GM18907 (cell line): ENCODE data around the gene IGDCC3.

Experiments
- ATAC-seq: cut with Tn5 transposase; IDR thresholded peaks from one replicate; pipeline ENCODE4 v1.9.1; 2021; ENCODE audit warnings: mild to moderate bottlenecking, moderate library complexity; ENCODE audit not compliant: unreplicated experiment

IGDCC3 gene

DNA sequence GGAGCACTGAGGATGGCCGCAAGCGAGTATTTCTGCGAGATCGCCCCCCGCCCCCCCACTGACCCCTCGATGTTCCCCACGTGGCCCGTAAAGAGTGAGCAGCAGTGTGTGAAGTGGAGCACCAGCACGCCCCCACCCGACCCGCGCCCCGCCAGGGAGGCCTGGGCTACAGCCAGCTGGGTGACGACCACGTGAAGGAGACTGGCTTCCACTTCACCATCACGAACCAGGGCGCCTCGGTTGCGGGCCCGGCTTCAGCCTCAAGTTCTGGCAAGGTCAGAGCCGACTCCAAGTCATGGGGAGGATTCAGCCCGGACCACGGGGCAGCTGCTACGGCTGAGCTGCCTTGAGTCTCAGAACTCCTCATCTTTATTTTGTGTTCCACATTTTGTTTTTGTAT lies 75.7 kb downstream of the IGDCC3 start:
- no peak for ATAC-seq

DNA sequence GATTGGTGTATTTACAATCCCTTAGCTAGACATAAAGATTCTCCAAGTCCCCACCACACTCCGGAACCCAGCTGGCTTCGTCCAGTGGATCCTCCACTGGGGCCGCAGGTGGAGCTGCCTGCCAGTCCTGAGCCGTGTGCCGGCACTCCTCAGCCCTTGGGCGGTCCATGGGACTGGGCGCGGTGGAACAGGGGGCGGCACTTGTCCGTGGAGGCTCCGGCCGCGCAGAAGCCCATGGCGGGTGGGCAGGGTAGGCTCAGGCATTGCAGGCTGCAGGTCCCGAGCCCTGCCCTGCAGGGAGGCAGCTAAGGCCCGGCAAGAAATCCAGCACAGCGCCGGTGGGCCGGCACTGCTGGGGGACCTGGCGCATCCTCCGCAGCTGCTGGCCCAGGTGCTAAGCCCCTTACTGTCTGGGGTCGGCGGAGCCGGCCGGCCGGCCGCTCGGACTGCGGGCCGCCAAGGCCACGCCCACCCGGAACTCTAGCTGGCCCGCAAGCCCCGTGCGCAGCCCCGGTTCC lies 76.8 kb downstream of the IGDCC3 start:
- no peak for ATAC-seq

DNA sequence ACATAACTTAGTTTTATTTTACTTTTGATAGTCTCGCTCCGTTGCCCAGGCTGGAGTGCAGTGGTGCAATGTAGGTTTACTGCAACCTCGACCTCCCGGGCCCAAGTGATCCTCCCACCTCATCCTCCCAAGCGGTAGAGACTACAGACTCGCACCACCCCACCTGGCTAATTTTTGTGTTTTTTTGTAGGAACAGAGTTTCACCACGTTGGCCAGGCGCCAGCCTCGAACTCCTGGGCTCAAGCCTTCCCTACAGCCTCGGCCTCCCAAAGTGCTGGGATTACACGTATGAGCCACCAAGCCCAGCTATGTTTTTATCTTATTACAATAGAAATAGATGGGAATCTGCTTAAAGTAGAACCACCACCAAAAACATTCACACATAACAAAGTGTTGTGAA lies 79.1 kb downstream of the IGDCC3 start:
- ATAC-seq = no peak

DNA sequence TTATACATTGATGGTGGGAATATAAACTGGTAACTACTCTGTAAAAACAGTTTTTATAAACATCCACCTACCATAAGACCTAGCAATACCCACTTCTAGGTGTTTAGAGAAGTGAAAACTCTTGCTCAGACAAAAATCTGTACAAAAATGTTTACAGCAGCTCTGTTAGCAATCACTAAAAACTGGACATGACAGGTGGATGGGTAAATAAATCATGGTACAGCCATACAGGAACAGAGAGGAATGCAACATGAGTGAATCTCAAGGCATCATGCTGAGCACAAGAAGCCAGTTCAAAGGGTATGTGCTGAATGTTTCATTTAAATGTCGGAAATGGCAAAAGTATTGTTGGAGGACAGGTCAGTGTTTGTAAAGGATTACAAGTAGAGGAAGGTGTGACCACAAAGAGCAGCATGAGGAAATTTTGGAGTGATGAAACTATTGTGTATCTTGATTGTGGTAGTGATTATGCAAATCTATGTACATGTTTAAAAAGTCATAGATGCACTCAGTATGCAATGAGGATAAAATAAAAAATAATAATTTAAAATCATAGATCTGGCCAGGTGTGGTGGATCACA lies 84.8 kb downstream of the IGDCC3 start:
- no peak for ATAC-seq

DNA sequence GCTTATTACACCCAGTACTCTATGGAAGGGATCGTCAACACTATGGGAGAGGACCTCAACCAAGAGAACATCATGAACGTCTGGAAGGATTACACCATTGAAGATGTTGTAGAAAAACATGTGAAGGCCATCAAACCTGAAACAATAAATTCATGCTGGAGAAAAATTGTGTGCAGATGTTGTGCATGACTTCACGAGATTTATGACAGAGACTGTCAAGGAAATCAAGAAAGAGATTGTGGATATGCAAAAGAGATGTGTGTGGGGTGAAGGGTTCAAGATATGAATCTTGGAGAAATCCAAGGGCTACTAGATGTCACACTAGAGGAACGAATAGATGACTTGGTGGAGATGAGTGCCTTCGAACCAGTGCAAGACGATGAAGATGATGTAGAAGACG lies 87.6 kb downstream of the IGDCC3 start:
- ATAC-seq = no peak

DNA sequence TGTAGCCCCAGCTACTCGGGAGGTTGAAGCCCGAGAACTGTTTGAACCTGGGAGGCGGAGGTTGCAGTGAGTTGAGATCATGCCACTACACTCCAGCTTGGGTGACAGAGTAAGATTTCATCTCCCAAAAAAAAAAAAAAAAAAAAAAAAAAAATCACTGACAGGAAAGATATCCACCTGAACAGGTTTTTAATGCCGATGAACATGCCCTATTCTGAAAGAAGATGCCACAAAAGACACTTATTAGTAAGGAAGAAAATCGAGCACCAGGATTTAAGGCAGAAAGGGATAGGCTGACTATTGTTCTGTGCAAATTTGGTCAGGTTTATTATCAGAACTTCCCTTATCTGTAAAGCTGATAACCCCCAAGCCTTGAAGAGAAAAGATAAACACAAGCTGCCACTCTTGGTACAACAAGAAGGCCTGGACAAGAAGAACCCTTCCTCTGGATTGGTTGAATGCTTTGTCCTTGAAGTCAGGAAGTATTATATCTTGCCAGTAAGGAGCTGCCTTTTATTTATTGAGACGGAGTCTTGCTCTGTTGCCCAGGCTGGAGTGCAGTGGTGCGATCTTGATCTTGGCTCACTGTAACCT lies 88.4 kb downstream of the IGDCC3 start:
- no peak for ATAC-seq

DNA sequence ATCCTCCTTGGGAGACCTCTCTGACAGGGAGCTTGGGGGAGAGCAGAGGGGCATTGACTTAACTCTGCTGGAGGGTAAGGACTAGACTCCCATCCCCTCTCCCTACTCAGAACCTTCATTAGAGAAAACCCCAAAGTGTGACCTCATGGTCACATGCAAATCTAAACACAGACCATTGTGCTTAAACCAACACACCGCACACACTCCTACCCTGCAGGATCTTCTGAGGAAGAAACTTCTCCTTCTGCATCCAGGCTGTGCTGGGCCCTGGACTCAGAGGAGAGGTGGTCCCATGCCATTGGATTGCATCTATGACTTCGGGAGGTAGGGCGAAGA lies 90.3 kb downstream of the IGDCC3 start:
- no peak for ATAC-seq

DNA sequence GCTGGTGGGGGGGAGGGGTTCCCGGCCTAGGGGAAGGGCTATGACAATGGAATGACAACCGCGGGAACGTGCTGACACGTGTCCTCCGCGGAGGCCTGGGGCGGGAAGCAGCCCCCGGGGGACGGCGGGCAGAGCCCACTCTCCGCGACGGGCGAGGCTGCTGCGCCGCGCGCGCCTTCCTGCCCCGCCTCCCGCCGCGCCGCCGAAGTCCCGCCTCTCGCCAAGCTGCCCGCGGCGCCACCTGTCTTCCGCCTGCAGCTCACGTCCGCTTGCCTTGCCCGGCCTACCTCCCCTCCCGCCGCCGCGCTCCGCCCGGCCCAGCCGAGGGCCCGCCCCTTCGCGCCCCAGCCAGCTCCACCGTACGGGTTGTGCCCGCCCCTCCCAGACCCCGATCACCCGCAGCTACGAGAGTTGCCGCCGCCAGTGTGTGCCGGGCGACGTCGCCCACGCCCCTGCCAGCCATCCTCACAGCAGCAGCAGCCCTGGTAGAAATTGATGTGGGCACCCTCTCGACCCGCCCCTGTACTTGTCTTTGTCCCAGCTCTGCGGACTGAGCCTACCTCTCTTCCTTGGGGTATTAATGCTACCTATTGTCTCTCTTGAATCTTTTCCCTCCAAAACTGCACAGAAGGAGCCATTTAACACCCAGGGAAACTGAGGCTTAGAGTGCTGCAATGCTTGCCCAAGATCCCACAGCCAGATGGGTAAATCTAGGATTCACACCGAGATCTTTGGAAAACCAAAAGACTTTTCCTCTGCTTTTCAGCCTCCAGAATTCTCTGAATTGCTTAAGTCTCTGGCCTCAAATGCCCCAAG lies 90.9 kb downstream of the IGDCC3 start, which contains the start of gene PARP16:
Gene PARP16, minus strand, starts transcription at position 180 of the 816 bp plus-strand sequence. CDS start 457 bp downstream, outside the sequence.
- peak; percentile 89 for ATAC-seq

DNA sequence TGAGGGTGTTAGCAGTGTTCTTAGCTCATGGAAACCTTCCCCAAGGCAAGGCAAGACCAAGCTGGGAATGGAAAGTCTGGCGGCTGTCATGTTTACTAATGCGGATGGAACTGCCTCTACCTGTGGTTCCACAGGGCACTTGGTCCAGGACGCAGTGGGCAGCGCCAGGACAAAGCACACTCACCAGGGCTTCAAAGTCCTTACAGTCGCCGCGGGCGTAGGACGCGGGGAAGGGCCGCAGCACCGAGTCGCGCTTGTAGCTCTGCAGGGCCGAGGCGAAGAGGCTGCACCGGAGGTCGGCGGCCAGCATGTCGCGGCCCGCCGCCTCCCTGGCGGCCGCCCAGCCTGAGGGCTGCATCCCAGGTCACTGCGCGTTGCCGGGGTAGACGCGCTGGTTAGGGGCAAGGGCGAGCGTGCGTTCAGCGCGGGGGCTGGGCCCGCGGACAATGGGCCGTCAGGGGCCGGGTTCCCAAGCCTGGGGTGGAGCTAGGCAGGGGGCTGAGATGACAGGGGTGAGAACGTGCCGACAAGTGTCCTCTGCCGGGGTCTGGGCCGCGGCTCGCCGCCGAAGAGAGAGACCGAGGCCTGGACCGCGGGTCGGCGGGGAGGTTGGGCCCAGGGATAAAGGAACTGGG lies 91.6 kb downstream of the IGDCC3 start:
- peak; percentile 30 for ATAC-seq

DNA sequence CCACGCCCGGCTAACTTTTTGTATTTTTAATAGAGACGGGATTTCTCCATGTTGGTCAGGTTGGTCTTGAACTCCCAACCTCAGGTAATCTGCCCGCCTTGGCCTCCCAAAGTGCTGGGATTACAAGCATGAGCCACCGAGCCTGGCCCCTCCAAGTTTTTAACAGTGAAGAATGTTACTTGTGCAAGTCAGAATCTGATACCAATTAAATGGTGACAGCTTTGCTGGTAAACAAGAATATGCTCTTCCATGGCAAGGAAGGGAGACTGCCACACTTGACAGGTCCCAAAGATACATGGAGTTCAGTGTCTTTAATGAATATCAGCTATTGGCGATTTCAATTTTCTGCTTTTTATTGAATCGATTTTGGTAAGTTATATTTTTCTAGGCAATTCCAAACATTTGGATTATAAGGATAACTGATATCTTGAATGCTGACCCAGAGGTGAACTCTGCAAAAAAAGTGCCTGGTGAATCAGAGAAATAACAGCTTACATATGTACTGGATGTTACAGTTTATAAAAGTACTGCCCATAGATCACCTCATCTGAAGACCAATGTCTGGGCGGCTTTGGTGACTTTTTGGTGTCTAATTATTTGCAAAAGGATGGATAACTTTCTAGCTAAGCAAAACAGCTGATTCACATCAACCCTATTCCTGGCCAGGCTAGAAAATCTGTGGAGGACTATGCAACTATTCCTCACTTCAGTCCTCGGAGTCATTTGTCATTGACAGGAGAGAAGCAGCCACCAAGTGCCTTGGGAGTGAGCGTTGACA lies 92.3 kb downstream of the IGDCC3 start:
- ATAC-seq = no peak

DNA sequence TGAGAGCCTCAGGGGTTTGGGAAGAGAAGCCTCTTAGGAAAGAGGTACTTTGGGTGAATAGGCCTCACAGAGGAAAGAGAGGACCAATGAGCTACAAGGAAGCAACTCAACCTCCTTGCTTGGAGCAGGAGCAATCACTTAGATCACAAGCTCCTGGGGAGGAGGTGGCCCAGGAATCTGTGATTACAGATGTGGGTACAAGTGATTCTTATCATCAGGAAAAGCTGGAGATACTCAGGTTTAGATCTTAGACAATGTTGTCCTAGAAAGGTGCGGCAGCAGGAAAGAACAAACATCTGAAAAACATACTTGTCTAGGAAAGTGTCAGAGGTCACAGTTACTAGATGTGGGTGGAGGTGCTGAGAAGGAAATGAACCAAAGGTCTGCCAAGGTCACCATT lies 99.3 kb downstream of the IGDCC3 start:
- no peak for ATAC-seq
